Bronchial epithelial cell (primary cell): ENCODE measurements around the gene RBM19. TPM values are rescaled to one million over a fixed set of nuclear protein-coding genes. Genes with fewer than 3 reads are reported as not detected.

Experiments used
- DNase-seq: peaks from one replicate; pipeline ENCODE4 v3.0.0-alpha.2; 2010; ENCODE audit warnings: low read depth
- FAIRE-seq: peaks from 2 replicates; lab custom pipeline; 2011; peaks lifted over from hg19 to GRCh38; lab: Jason Lieb, UNC
- H3K27me3 ChIP-seq: 2 replicates; pipeline ENCODE4 v1.5.1; 2011; ENCODE audit warnings: low read length; ENCODE audit not compliant: control insufficient read depth, insufficient read depth
- H3K36me3 ChIP-seq: 2 replicates; pipeline ENCODE4 v1.5.1; 2011; ENCODE audit warnings: low read length; ENCODE audit not compliant: control insufficient read depth, insufficient read depth
- H3K4me3 ChIP-seq: 2 replicates; pipeline ENCODE4 v1.5.1; 2011; ENCODE audit warnings: mild to moderate bottlenecking, low read depth, low read length, control low read depth
- CTCF ChIP-seq: IDR thresholded peaks from 2 replicates; pipeline ENCODE4 v1.5.1; 2011; ENCODE audit warnings: mild to moderate bottlenecking, moderate library complexity, low read length, control low read depth, inconsistent platforms; ENCODE audit not compliant: insufficient read depth, severe bottlenecking
- total RNA-seq: library from RNA; depleted of rRNA; stranded (reverse); fragments of >200 nt; gene quantifications from 2 replicates; pipeline ENCODE4 v1.2.1, GENCODE V29; 2014

Gene RBM19
- total RNA-seq, 1 donor from 2014 or later, result 19.0 TPM

GRCh38 chr12:113863455-113863845, 102.7 kb downstream of the RBM19 start:
- Histone ChIP-seq H3K36me3 (no peaks in the 10 kb centered on the region), H3K4me3 (no peak overlapping the region), H3K27me3 (no peaks in the 10 kb centered on the region)
- no peak for TF ChIP-seq CTCF
- peak; percentile 37 for DNase-seq
- FAIRE-seq, result no peak

- FAIRE-seq, result no peak
- no peaks in the 10 kb centered on the region for H3K36me3 ChIP-seq
- no peak for TF ChIP-seq CTCF
- DNase-seq, result peak; percentile 44
- H3K27me3 ChIP-seq, result no peaks in the 10 kb centered on the region
- no peak overlapping the region for H3K4me3 ChIP-seq
Measured at GRCh38 chr12:113862590-113863454, 103.3 kb downstream of the RBM19 start.

GRCh38 chr12:113861708-113862312, 104.3 kb downstream of the RBM19 start:
- no peak for FAIRE-seq

GRCh38 chr12:113860950-113861349, 105.2 kb downstream of the RBM19 start:
- Histone ChIP-seq H3K36me3 (peaks cover 2% of the 10 kb centered on the region), H3K4me3 (no peak overlapping the region), H3K27me3 (no peaks in the 10 kb centered on the region)
- FAIRE-seq, result peak; percentile 40
- DNase-seq, result peak; percentile 81
- no peak for TF ChIP-seq CTCF

More at GRCh38 chr12:113861708-113862312, 104.3 kb downstream of the RBM19 start:
- Histone ChIP-seq H3K27me3 (no peaks in the 10 kb centered on the region), H3K36me3 (no peaks in the 10 kb centered on the region), H3K4me3 (no peak overlapping the region)
- no peak for TF ChIP-seq CTCF
- no peak for DNase-seq

- peaks cover 2% of the 10 kb centered on the region for H3K36me3 ChIP-seq
- no peak for TF ChIP-seq CTCF
- no peak overlapping the region for H3K4me3 ChIP-seq
- FAIRE-seq (peak; percentile 73), DNase-seq (no peak)
- no peaks in the 10 kb centered on the region for H3K27me3 ChIP-seq
Measured at GRCh38 chr12:113860059-113860820, 105.9 kb downstream of the RBM19 start.
